Lung (tissue), 12 donors: ENCODE measurements around the gene NEUROD2. TPM values are rescaled to one million over a fixed set of nuclear protein-coding genes. Genes with fewer than 3 reads are reported as not detected.

Experiments used
- ATAC-seq: fragments of 200-7000 bp; cut with Tn5 transposase; one replicate; pipeline ENCODE4 v1.9.1; 2020; ENCODE audit warnings: moderate number of reproducible peaks; ENCODE audit not compliant: insufficient read depth, low FRiP score
- DNase-seq, 3 donors: peaks; one replicate each; pipeline ENCODE4 v3.0.0-alpha.2; 2013 to 2017
- H3K27ac ChIP-seq, 2 donors: one replicate each; pipeline ENCODE4 v1.5.1; 2013; ENCODE audit warnings: mild to moderate bottlenecking in 2 of 2, moderate library complexity in 2 of 2, control low read depth in 1 of 2, inconsistent platforms in 1 of 2, low read depth in 1 of 2, low read length in 1 of 2
- H3K27me3 ChIP-seq, 3 donors: one replicate each; pipeline ENCODE4 v1.5.1; 2013; ENCODE audit warnings: low read length in 2 of 3; ENCODE audit not compliant: control insufficient read depth in 3 of 3, insufficient read depth in 3 of 3
- H3K36me3 ChIP-seq, 4 donors: one replicate each; pipeline ENCODE4 v1.5.1; 2013; ENCODE audit warnings: low read length in 4 of 4, mild to moderate bottlenecking in 1 of 4, moderate library complexity in 1 of 4; ENCODE audit not compliant: control insufficient read depth in 4 of 4, insufficient read depth in 4 of 4
- H3K4me1 ChIP-seq, 5 donors: one replicate each; pipeline ENCODE4 v1.5.1; 2013; ENCODE audit warnings: low read length in 5 of 5, mild to moderate bottlenecking in 2 of 5, moderate library complexity in 1 of 5; ENCODE audit not compliant: control insufficient read depth in 5 of 5, insufficient read depth in 5 of 5
- H3K4me3 ChIP-seq: one replicate; pipeline ENCODE4 v1.5.1; 2013; ENCODE audit warnings: mild to moderate bottlenecking, control low read depth, moderate library complexity
- H3K9ac ChIP-seq, 2 donors: one replicate each; pipeline ENCODE4 v1.5.1; 2013; ENCODE audit warnings: low read length in 2 of 2, control low read depth in 1 of 2; ENCODE audit not compliant: insufficient read depth in 1 of 2
- H3K9me3 ChIP-seq, 4 donors: one replicate each; pipeline ENCODE4 v1.5.1; 2013; ENCODE audit warnings: low read length in 3 of 4, mild to moderate bottlenecking in 1 of 4, moderate library complexity in 1 of 4; ENCODE audit not compliant: control insufficient read depth in 4 of 4, insufficient read depth in 3 of 4
- CTCF ChIP-seq: IDR thresholded peaks from 2 replicates; pipeline ENCODE4 v1.5.1; 2012; ENCODE audit warnings: mild to moderate bottlenecking; ENCODE audit errors: control extremely low read depth, extremely low read depth
- WGBS, 2 donors: extraction: QIAGEN DNeasy Blood & Tissue Kit; methylation state at CpG; one replicate each; pipeline ENCODE4 v1.1.7; 2013; 5-methylcytosine and 5-hydroxymethylcytosine counted together
- polyA plus RNA-seq, 2 donors: library from polyadenylated mRNA; stranded (reverse); fragments of 200-250 nt; gene quantifications; one replicate each; pipeline ENCODE4 v1.2.1, GENCODE V29; 2013
- total RNA-seq, 2 donors: library from RNA; depleted of rRNA in 1 of 2; stranded (reverse); fragments of >200 nt in 1 of 2; gene quantifications; one replicate each; pipeline ENCODE4 v1.2.1, GENCODE V29; 2014 to 2021
- donor health status: control.
- donor health status: control.
- donor health status: Bipolar disorder and iron deficiency.
- donor health status: healthy.
- donor health status: DM: yes; HTN: yes; CAD: no.

Gene NEUROD2
- total and polyA plus RNA-seq, 4 donors: 0.04 TPM; not detected in 3

GRCh38 chr17:39650121-39650579, 42.4 kb upstream of the NEUROD2 start:
- Histone ChIP-seq H3K4me3 (no peak overlapping the region), H3K27ac (no peak overlapping the region), H3K27me3 (no peaks in the 10 kb centered on the region), H3K9me3 (no peaks in the 10 kb centered on the region), H3K36me3 (peaks cover 0 to 2% (median 0%) of the 10 kb centered on the region in 4 donors), H3K9ac (no peak overlapping the region), H3K4me1 (peaks cover 0 to 26% (median 4%) of the 10 kb centered on the region in 5 donors)
- WGBS, 2 donors: 90% methylated on average over 11 of the region's 11 CpGs
- no peak for TF ChIP-seq CTCF
- no peak for ATAC-seq
- DNase-seq: no peak

DNA sequence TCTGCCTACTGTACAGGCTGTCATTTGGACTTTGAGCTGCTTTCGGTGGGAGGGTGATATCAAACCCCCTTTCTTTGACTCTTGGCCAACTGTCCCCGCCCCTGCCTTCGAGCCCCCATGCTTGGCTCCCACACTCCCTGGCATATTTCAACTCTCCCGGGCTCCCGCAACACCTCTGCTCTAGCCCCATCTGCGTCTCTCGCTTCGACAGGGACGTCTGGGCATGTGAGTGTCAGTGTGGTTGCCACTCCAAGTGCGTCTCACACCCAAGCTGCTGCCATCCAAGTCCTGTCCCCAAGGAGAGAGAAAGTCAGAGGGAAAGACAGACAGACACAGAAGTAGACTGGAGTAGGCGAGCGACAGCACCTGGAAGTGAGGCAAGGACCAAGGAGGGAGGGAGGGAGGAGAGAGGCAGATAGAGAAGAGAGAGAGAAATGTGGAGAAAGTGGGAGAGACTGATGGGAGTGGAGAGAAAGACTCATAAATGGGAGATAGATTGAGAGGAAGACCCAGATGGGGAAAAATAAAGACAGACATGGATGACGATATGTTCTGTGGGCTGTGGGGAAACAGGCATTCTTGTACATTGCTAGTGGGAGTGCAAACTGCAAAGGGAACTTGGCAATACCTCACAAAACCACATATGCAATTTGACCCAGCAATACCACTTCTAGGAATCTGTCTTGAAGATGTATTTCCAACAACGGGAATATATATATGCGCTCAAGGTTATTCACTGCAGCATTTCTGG, 41.1 kb upstream of the NEUROD2 start:
- no peak for TF ChIP-seq CTCF
- Histone ChIP-seq H3K4me1 (peaks cover 0 to 28% (median 4%) of the 10 kb centered on the region in 5 donors), H3K9me3 (no peaks in the 10 kb centered on the region), H3K36me3 (peaks cover 0 to 2% (median under 1%) of the 10 kb centered on the region in 4 donors), H3K27ac (no peak overlapping the region), H3K4me3 (no peak overlapping the region), H3K27me3 (no peaks in the 10 kb centered on the region), H3K9ac (no peak overlapping the region)
- DNase-seq (no peak), ATAC-seq (no peak)
- WGBS, 2 donors: 78 to 86% methylated on average over 15 of the region's 15 CpGs

DNA sequence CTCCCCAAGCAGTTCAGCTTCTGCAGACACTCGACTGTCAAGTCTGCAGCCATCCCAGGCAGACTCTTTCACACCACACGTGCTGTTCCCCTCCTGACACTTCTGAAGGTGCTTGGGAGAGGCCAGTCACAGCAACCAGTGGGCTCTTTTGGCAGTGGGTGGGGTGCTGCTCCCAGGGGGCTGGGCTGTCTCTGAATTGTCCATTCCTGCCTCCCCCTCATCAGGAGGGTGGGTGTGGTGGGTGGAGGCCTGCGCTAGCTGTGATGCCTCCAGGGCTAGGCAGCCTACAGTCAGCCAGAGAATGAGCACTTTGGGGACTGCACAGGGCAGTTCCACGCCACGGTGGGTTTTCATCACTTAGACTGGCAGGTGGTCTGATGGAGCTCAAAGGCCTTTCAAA, 39.5 kb upstream of the NEUROD2 start:
- ATAC-seq (no peak), DNase-seq (no peak)
- Histone ChIP-seq H3K4me3 (no peak overlapping the region), H3K36me3 (peaks cover 0 to 2% (median 1%) of the 10 kb centered on the region in 4 donors), H3K27ac (no peak overlapping the region), H3K9ac (no peak overlapping the region), H3K9me3 (no peaks in the 10 kb centered on the region), H3K4me1 (peaks cover 0 to 29% (median 2%) of the 10 kb centered on the region in 5 donors), H3K27me3 (no peaks in the 10 kb centered on the region)
- no peak for TF ChIP-seq CTCF
- 81 to 84% methylated on average over 5 of the region's 5 CpGs for WGBS, 2 donors
